IPS-15b (cell line): ENCODE measurements around the gene PPM1H.

Experiments
- H3K27me3 ChIP-seq: one replicate; pipeline ENCODE4 v1.6.1; 2013; ENCODE audit warnings: low read length; ENCODE audit not compliant: control insufficient read depth, insufficient read depth
- H3K36me3 ChIP-seq: one replicate; pipeline ENCODE4 v1.6.1; 2013; ENCODE audit warnings: low read length; ENCODE audit not compliant: control insufficient read depth, insufficient read depth
- H3K4me1 ChIP-seq: one replicate; pipeline ENCODE4 v1.6.1; 2013; ENCODE audit warnings: mild to moderate bottlenecking, low read length; ENCODE audit not compliant: control insufficient read depth, insufficient read depth
- H3K4me3 ChIP-seq: one replicate; pipeline ENCODE4 v1.5.1; 2013; ENCODE audit warnings: low read depth, low read length
- H3K9ac ChIP-seq: one replicate; pipeline ENCODE4 v1.6.1; 2013; ENCODE audit warnings: low read depth, mild to moderate bottlenecking, low read length
- H3K9me3 ChIP-seq: one replicate; pipeline ENCODE4 v1.6.1; 2013; ENCODE audit warnings: mild to moderate bottlenecking, low read length; ENCODE audit not compliant: control insufficient read depth, insufficient read depth

Gene PPM1H

DNA sequence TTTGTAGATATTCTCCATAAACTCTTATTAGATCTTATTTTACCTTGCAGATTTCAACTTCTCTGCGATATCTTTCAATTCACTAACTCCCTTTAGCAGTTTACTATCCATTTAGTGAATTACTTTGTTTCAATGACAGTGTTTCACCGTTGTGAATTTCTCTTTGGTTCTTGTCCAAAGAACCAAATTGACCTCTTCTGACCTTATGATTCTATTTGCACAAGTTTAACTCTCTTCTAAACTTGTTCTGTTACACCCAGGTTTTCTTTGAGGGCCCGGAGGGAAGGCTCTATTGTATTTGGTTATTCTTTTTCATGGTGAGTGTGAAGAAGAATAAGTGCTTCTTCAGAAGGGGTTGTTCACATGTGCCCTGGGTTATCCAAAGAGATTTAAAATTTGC, 281.6 kb downstream of the PPM1H start:
- Histone ChIP-seq H3K4me1 (peaks cover 58% of the 10 kb centered on the region), H3K9ac (no peak overlapping the region), H3K27me3 (peaks cover 31% of the 10 kb centered on the region), H3K4me3 (peak overlapping the region; percentile 20), H3K36me3 (no peaks in the 10 kb centered on the region), H3K9me3 (no peaks in the 10 kb centered on the region)

GRCh38 chr12:62651138-62651537, 283.8 kb downstream of the PPM1H start:
- Histone ChIP-seq H3K9ac (no peak overlapping the region), H3K36me3 (no peaks in the 10 kb centered on the region), H3K9me3 (no peaks in the 10 kb centered on the region), H3K4me1 (peaks cover 45% of the 10 kb centered on the region), H3K27me3 (peaks cover 31% of the 10 kb centered on the region), H3K4me3 (no peak overlapping the region)

GRCh38 chr12:62649412-62650138, 285.4 kb downstream of the PPM1H start:
- Histone ChIP-seq H3K4me1 (peaks cover 35% of the 10 kb centered on the region), H3K4me3 (no peak overlapping the region), H3K36me3 (no peaks in the 10 kb centered on the region), H3K9me3 (no peaks in the 10 kb centered on the region), H3K9ac (no peak overlapping the region), H3K27me3 (peaks cover 19% of the 10 kb centered on the region)

- Histone ChIP-seq H3K36me3 (no peaks in the 10 kb centered on the region), H3K27me3 (peaks cover 12% of the 10 kb centered on the region), H3K9ac (no peak overlapping the region), H3K4me1 (peaks cover 21% of the 10 kb centered on the region), H3K9me3 (no peaks in the 10 kb centered on the region), H3K4me3 (no peak overlapping the region)
Observed at GRCh38 chr12:62647586-62647985, 287.4 kb downstream of the PPM1H start.

- no peaks in the 10 kb centered on the region for H3K36me3 ChIP-seq
- no peaks in the 10 kb centered on the region for H3K9me3 ChIP-seq
- peaks cover 14% of the 10 kb centered on the region for H3K4me1 ChIP-seq
- H3K9ac ChIP-seq, result no peak overlapping the region
- H3K27me3 ChIP-seq, result peaks cover 5% of the 10 kb centered on the region
- no peak overlapping the region for H3K4me3 ChIP-seq
Observed at GRCh38 chr12:62646566-62646965, 288.4 kb downstream of the PPM1H start.

GRCh38 chr12:62643486-62643885, 291.5 kb downstream of the PPM1H start:
- Histone ChIP-seq H3K4me3 (no peak overlapping the region), H3K9ac (no peak overlapping the region), H3K36me3 (no peaks in the 10 kb centered on the region), H3K27me3 (no peaks in the 10 kb centered on the region), H3K9me3 (no peaks in the 10 kb centered on the region), H3K4me1 (peaks cover 18% of the 10 kb centered on the region)

- Histone ChIP-seq H3K27me3 (no peaks in the 10 kb centered on the region), H3K36me3 (no peaks in the 10 kb centered on the region), H3K4me1 (peaks cover 19% of the 10 kb centered on the region), H3K9me3 (no peaks in the 10 kb centered on the region), H3K9ac (no peak overlapping the region), H3K4me3 (no peak overlapping the region)
Observed at GRCh38 chr12:62642486-62642885, 292.5 kb downstream of the PPM1H start.

GRCh38 chr12:62640910-62641448, 294.0 kb downstream of the PPM1H start:
- Histone ChIP-seq H3K9me3 (no peaks in the 10 kb centered on the region), H3K27me3 (no peaks in the 10 kb centered on the region), H3K36me3 (no peaks in the 10 kb centered on the region), H3K9ac (no peak overlapping the region), H3K4me3 (no peak overlapping the region), H3K4me1 (peaks cover 12% of the 10 kb centered on the region)

- H3K36me3 ChIP-seq, result no peaks in the 10 kb centered on the region
- H3K27me3 ChIP-seq, result peaks cover 15% of the 10 kb centered on the region
- no peaks in the 10 kb centered on the region for H3K9me3 ChIP-seq
- no peak overlapping the region for H3K4me3 ChIP-seq
- H3K4me1 ChIP-seq, result peaks cover 10% of the 10 kb centered on the region
- no peak overlapping the region for H3K9ac ChIP-seq
Observed at GRCh38 chr12:62637679-62638078, 297.3 kb downstream of the PPM1H start.

GRCh38 chr12:62635649-62636048, 299.3 kb downstream of the PPM1H start:
- no peak overlapping the region for H3K4me3 ChIP-seq
- no peak overlapping the region for H3K9ac ChIP-seq
- H3K27me3 ChIP-seq, result peaks cover 30% of the 10 kb centered on the region
- H3K4me1 ChIP-seq, result peaks cover 8% of the 10 kb centered on the region
- no peaks in the 10 kb centered on the region for H3K36me3 ChIP-seq
- H3K9me3 ChIP-seq, result no peaks in the 10 kb centered on the region

DNA sequence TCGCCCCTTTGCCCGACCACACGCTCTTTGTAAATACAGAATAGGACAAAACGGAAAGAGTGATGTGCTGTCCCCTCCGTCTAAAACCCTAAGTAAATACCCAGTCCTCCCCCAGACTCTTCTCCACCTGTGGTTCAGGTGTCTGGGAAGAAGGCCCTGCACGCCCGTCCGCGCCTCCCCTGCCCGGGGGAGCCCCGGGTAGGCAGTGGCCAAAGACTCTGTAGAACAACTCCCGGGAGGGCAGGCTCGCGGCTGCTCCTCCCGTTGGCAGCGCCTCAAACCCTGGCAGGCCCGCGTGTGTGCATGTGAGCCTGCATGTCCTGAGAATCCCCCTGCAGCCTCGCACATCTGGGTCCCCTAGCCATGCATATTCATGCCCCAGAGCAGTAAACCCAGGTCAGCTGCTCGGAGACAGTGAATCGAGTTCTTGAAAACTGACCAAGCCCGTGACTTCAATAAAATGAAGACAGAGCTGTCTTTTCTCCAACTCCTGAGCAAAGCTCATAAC, 302.5 kb downstream of the PPM1H start:
- peak overlapping the region; percentile 16 for H3K9ac ChIP-seq
- peak overlapping the region; percentile 56 for H3K4me3 ChIP-seq
- peaks cover 23% of the 10 kb centered on the region for H3K4me1 ChIP-seq
- H3K9me3 ChIP-seq, result no peaks in the 10 kb centered on the region
- no peaks in the 10 kb centered on the region for H3K36me3 ChIP-seq
- H3K27me3 ChIP-seq, result peaks cover 32% of the 10 kb centered on the region
